Effector memory CD4-positive, alpha-beta T cell (primary cell): ENCODE data around the gene TYR.
"Not testable (repeated sequence)": the region's sequence is repeated elsewhere in the genome, so short reads cannot be mapped to it uniquely, and the experiment has no call there.

Experiments
- DNase-seq, 3 donors: peaks; one replicate each; pipeline ENCODE4 v3.0.0-alpha.2; 2020
- H3K27ac ChIP-seq: 2 replicates; pipeline ENCODE4 v1.7.0; 2013; ENCODE audit warnings: mild to moderate bottlenecking, low read length, moderate library complexity; ENCODE audit not compliant: insufficient read depth, poor library complexity, severe bottlenecking
- H3K27me3 ChIP-seq: replicated peaks from 2 replicates; pipeline ENCODE4 v1.7.0; 2013; ENCODE audit warnings: mild to moderate bottlenecking, low read length; ENCODE audit not compliant: insufficient read depth, control insufficient read depth, poor library complexity, severe bottlenecking
- H3K36me3 ChIP-seq: 2 replicates; pipeline ENCODE4 v1.7.0; 2013; ENCODE audit warnings: mild to moderate bottlenecking, low read length, moderate library complexity; ENCODE audit not compliant: control insufficient read depth, insufficient read depth
- H3K4me1 ChIP-seq: 2 replicates; pipeline ENCODE4 v1.7.0; 2013; ENCODE audit warnings: low read length, mild to moderate bottlenecking; ENCODE audit not compliant: control insufficient read depth, insufficient read depth, poor library complexity, severe bottlenecking
- H3K4me3 ChIP-seq: 2 replicates; pipeline ENCODE4 v1.7.0; 2013; ENCODE audit warnings: low read length, low read depth, mild to moderate bottlenecking; ENCODE audit not compliant: insufficient read depth, poor library complexity, severe bottlenecking
- H3K9me3 ChIP-seq: 2 replicates; pipeline ENCODE4 v1.7.0; 2013; ENCODE audit warnings: mild to moderate bottlenecking, low read length, moderate library complexity; ENCODE audit not compliant: control insufficient read depth

TYR gene

GRCh38 chr11:89249196-89249595, 71.5 kb downstream of the TYR start:
- Histone ChIP-seq H3K4me3 (no peak overlapping the region), H3K4me1 (no peaks in the 10 kb centered on the region), H3K36me3 (no peaks in the 10 kb centered on the region), H3K27ac (no peak overlapping the region), H3K9me3 (no peaks in the 10 kb centered on the region), H3K27me3 (no peaks in the 10 kb centered on the region)
- DNase-seq = no peak

GRCh38 chr11:89261483-89261882, 83.8 kb downstream of the TYR start:
- H3K4me1 ChIP-seq, H3K27me3 ChIP-seq, H3K36me3 ChIP-seq, H3K27ac ChIP-seq, H3K4me3 ChIP-seq, DNase-seq, H3K9me3 ChIP-seq: not testable (repeated sequence)

GRCh38 chr11:89267660-89268302, 90.1 kb downstream of the TYR start:
- no peaks in the 10 kb centered on the region for H3K9me3 ChIP-seq
- no peak overlapping the region for H3K27ac ChIP-seq
- no peaks in the 10 kb centered on the region for H3K4me1 ChIP-seq
- no peaks in the 10 kb centered on the region for H3K27me3 ChIP-seq
- no peak overlapping the region for H3K4me3 ChIP-seq
- DNase-seq = no peak
- no peaks in the 10 kb centered on the region for H3K36me3 ChIP-seq

GRCh38 chr11:89272540-89273088, 94.9 kb downstream of the TYR start:
- not testable (repeated sequence) for H3K36me3 ChIP-seq, H3K4me1 ChIP-seq, DNase-seq, H3K27me3 ChIP-seq, H3K27ac ChIP-seq, H3K9me3 ChIP-seq, H3K4me3 ChIP-seq

- H3K36me3 ChIP-seq, H3K9me3 ChIP-seq, H3K4me1 ChIP-seq, H3K4me3 ChIP-seq, H3K27me3 ChIP-seq, H3K27ac ChIP-seq, DNase-seq: not testable (repeated sequence)
Observed at GRCh38 chr11:89273220-89273619, 95.5 kb downstream of the TYR start.

GRCh38 chr11:89275966-89276365, 98.3 kb downstream of the TYR start:
- Histone ChIP-seq H3K9me3 (no peaks in the 10 kb centered on the region), H3K4me3 (no peak overlapping the region), H3K4me1 (no peaks in the 10 kb centered on the region), H3K27ac (no peak overlapping the region), H3K27me3 (no peaks in the 10 kb centered on the region), H3K36me3 (no peaks in the 10 kb centered on the region)
- DNase-seq = no peak

GRCh38 chr11:89279176-89279575, 101.5 kb downstream of the TYR start:
- H3K27ac ChIP-seq = no peak overlapping the region
- H3K9me3 ChIP-seq = no peaks in the 10 kb centered on the region
- H3K36me3 ChIP-seq = no peaks in the 10 kb centered on the region
- no peaks in the 10 kb centered on the region for H3K4me1 ChIP-seq
- DNase-seq = no peak
- H3K27me3 ChIP-seq = no peaks in the 10 kb centered on the region
- no peak overlapping the region for H3K4me3 ChIP-seq

GRCh38 chr11:89281032-89281677, 103.5 kb downstream of the TYR start:
- H3K27ac ChIP-seq, H3K4me1 ChIP-seq, H3K4me3 ChIP-seq, H3K27me3 ChIP-seq, H3K9me3 ChIP-seq, DNase-seq, H3K36me3 ChIP-seq: not testable (repeated sequence)

- H3K36me3 ChIP-seq, H3K9me3 ChIP-seq, H3K27ac ChIP-seq, H3K27me3 ChIP-seq, DNase-seq, H3K4me1 ChIP-seq, H3K4me3 ChIP-seq: not testable (repeated sequence)
Observed at GRCh38 chr11:89286601-89287000, 108.9 kb downstream of the TYR start.

- H3K27me3 ChIP-seq, DNase-seq, H3K4me3 ChIP-seq, H3K9me3 ChIP-seq, H3K27ac ChIP-seq, H3K36me3 ChIP-seq, H3K4me1 ChIP-seq: not testable (repeated sequence)
Observed at GRCh38 chr11:89288004-89288403, 110.3 kb downstream of the TYR start.
